Activated CD8-positive, alpha-beta memory T cell treated with anti-CD3 and anti-CD28 coated beads for 36 hours (primary cell): Measurements from ENCODE around the gene PCCA. TPM values are rescaled to one million over a fixed set of nuclear protein-coding genes. Genes with fewer than 3 reads are reported as not detected.

Source experiments
- CTCF ChIA-PET: fragments of 350-600 bp; sonication (Branson Sonifier 250); formaldehyde crosslinking; loops from one replicate; lab custom pipeline; 2021; ENCODE audit warnings: antibody characterized with exemption; lab: Charles Lee
- POLR2A ChIA-PET: fragments of 350-600 bp; sonication (Branson Sonifier 250); formaldehyde crosslinking; loops from one replicate; lab custom pipeline; 2021; ENCODE audit warnings: antibody characterized with exemption; lab: Charles Lee
- total RNA-seq, 2 experiments: library from RNA; stranded (reverse); gene quantifications; one replicate each; pipeline ENCODE4 v1.2.3, GENCODE V29; 2021

Gene PCCA
- total RNA-seq, 2 experiments from 2014 or later: 7.7 to 9.3 TPM

GRCh38 chr13:100323937-100324336 lies 235.0 kb downstream of the PCCA start:
- CTCF ChIA-PET: no interaction called here
- POLR2A ChIA-PET: no interaction called here

- CTCF ChIA-PET: no interaction called here
- POLR2A ChIA-PET: no interaction called here
Measured at GRCh38 chr13:100330662-100331061, 241.8 kb downstream of the PCCA start.

- ChIA-PET CTCF (no interaction called here), POLR2A (no interaction called here)
Measured at GRCh38 chr13:100333141-100333540, 244.2 kb downstream of the PCCA start.

- ChIA-PET POLR2A (no interaction called here), CTCF (no interaction called here)
Measured at GRCh38 chr13:100334214-100334613, 245.3 kb downstream of the PCCA start.

- ChIA-PET CTCF (no interaction called here), POLR2A (no interaction called here)
Measured at GRCh38 chr13:100336795-100337516, 248.1 kb downstream of the PCCA start.

GRCh38 chr13:100338275-100338674 lies 249.4 kb downstream of the PCCA start:
- CTCF ChIA-PET: no interaction called here

GRCh38 chr13:100339411-100339940 lies 250.6 kb downstream of the PCCA start:
- POLR2A ChIA-PET: no interaction called here
- CTCF ChIA-PET: no interaction called here

More at GRCh38 chr13:100338275-100338674, 249.4 kb downstream of the PCCA start:
- POLR2A ChIA-PET: no interaction called here

- CTCF ChIA-PET: no interaction called here
- POLR2A ChIA-PET: no interaction called here
Measured at GRCh38 chr13:100340865-100341264, 252.0 kb downstream of the PCCA start.

- POLR2A ChIA-PET: no interaction called here
Measured at GRCh38 chr13:100341327-100341726, 252.4 kb downstream of the PCCA start.

GRCh38 chr13:100344544-100344943 lies 255.7 kb downstream of the PCCA start:
- ChIA-PET CTCF (no interaction called here), POLR2A (no interaction called here)

More at GRCh38 chr13:100341327-100341726, 252.4 kb downstream of the PCCA start:
- CTCF ChIA-PET: no interaction called here

- ChIA-PET CTCF (interaction anchor here (1.1 kb wide), 1 partner anchor 112 kb away, joined by 4 read pairs; no protein-coding TSS in a partner anchor), POLR2A (no interaction called here)
Measured at GRCh38 chr13:100347968-100348367, 259.1 kb downstream of the PCCA start.

- ChIA-PET CTCF (no interaction called here), POLR2A (no interaction called here)
Measured at GRCh38 chr13:100349594-100349993, 260.7 kb downstream of the PCCA start.

GRCh38 chr13:100350601-100351000 lies 261.7 kb downstream of the PCCA start:
- ChIA-PET CTCF (no interaction called here), POLR2A (no interaction called here)

- CTCF ChIA-PET: no interaction called here
- POLR2A ChIA-PET: no interaction called here
Measured at GRCh38 chr13:100356426-100356825, 267.5 kb downstream of the PCCA start.

GRCh38 chr13:100356889-100357288 lies 268.0 kb downstream of the PCCA start:
- POLR2A ChIA-PET: no interaction called here
- CTCF ChIA-PET: no interaction called here

- CTCF ChIA-PET: no interaction called here
- POLR2A ChIA-PET: no interaction called here
Measured at GRCh38 chr13:100357764-100358163, 268.9 kb downstream of the PCCA start.

GRCh38 chr13:100361504-100361903 lies 272.6 kb downstream of the PCCA start:
- CTCF ChIA-PET: no interaction called here
- POLR2A ChIA-PET: no interaction called here

GRCh38 chr13:100362371-100362770 lies 273.5 kb downstream of the PCCA start:
- ChIA-PET POLR2A (no interaction called here), CTCF (no interaction called here)

GRCh38 chr13:100362781-100363180 lies 273.9 kb downstream of the PCCA start:
- POLR2A ChIA-PET: no interaction called here
- CTCF ChIA-PET: no interaction called here

GRCh38 chr13:100363285-100363711 lies 274.4 kb downstream of the PCCA start:
- POLR2A ChIA-PET: no interaction called here
- CTCF ChIA-PET: no interaction called here

GRCh38 chr13:100363874-100364273 lies 275.0 kb downstream of the PCCA start:
- ChIA-PET CTCF (no interaction called here), POLR2A (no interaction called here)
